ENCODE results near the gene CDH16. TPM values are rescaled to one million over a fixed set of nuclear protein-coding genes. Genes with fewer than 3 reads are reported as not detected.
"Not testable (repeated sequence)": the region's sequence is repeated elsewhere in the genome, so short reads cannot be mapped to it uniquely, and the experiment has no call there.

CDH16 gene, protein sequence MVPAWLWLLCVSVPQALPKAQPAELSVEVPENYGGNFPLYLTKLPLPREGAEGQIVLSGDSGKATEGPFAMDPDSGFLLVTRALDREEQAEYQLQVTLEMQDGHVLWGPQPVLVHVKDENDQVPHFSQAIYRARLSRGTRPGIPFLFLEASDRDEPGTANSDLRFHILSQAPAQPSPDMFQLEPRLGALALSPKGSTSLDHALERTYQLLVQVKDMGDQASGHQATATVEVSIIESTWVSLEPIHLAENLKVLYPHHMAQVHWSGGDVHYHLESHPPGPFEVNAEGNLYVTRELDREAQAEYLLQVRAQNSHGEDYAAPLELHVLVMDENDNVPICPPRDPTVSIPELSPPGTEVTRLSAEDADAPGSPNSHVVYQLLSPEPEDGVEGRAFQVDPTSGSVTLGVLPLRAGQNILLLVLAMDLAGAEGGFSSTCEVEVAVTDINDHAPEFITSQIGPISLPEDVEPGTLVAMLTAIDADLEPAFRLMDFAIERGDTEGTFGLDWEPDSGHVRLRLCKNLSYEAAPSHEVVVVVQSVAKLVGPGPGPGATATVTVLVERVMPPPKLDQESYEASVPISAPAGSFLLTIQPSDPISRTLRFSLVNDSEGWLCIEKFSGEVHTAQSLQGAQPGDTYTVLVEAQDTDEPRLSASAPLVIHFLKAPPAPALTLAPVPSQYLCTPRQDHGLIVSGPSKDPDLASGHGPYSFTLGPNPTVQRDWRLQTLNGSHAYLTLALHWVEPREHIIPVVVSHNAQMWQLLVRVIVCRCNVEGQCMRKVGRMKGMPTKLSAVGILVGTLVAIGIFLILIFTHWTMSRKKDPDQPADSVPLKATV
- not detected for polyA plus RNA-seq (ENCODE audit: insufficient read length)

DNA sequence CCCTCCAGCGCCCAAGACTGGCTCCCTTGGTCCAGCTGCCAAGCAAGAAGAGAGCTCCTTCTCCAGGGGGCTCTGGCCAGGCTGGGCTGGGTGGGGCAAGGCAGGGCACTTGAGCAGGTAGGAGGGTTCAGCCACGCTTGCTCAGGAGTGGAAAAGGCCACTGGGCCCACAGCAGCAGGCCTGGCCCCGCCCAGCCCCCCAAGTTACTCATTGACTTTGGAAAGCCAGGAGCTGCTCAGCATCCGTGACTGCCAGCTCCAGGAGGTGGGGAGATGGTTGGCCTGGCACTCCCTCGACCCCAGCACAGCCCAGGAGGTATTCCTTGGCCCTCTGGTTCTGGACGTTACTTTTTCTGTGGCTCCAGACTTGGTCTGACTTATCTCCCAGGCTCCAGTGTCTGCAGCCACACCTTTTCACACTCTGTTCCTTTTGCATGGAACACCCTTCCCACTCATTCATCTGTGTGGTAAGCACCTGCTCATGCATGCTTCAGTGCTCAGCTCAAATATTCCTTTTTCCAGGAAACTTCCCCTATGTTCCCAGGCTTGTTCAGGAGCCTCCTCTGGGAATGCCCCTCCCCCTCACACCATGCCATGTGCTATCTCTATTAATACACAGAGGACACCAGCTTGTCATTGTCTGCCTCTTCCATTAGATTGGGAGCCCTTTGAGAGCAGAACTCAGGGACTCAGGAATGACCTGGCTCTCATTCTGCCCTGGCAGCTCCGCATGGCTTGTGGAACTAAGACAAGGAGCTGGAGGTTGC is at the start of gene CDH16:
TSS of gene CDH16 (minus strand) at position 83 of the 766 bp plus-strand sequence. CDS start 820 bp downstream, outside the sequence.
- DNase-seq (ENCODE audit: low read depth), result no peak

GRCh38 chr16:66964049-66964448 is 45.4 kb upstream of the CDH16 start:
- DNase-seq (ENCODE audit: low read depth), result no peak

DNA sequence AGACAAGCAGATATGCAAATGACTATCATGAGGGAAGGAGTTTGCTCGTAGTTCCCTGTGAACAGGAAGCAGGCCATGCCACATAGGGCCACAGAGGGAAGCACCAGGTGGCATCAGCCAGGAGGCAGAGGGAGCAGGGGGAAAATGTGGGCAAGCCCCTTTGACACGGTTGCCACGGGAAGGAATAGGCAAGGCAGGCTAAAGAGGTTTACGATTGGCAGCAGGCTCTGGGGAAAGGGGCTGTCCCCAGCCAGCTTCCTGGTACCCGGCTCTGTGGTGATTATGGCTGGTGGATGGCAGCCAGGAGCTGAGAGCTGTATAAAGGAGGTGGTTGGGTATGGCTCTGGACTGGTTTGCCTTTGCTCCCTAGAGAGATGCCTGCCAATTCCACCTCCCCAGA is 43.2 kb upstream of the CDH16 start:
- DNase-seq (ENCODE audit: low read depth), result no peak

- no peak for DNase-seq (ENCODE audit: low read depth)
These were observed 42.5 kb upstream of the CDH16 start, which contains the start of gene CES3 for GRCh38 chr16:66961065-66961744. Gene CES3 (plus strand): TSS chr16:66961266. CDS start chr16:66961308, 42 bp downstream.

GRCh38 chr16:66960270-66960669 is 41.6 kb upstream of the CDH16 start:
- no peak for DNase-seq (ENCODE audit: low read depth)

- no peak for DNase-seq (ENCODE audit: low read depth)
These were observed 41.0 kb upstream of the CDH16 start for GRCh38 chr16:66959704-66960161.

- no peak for DNase-seq (ENCODE audit: low read depth)
These were observed 40.4 kb upstream of the CDH16 start for GRCh38 chr16:66958857-66959703.

DNA sequence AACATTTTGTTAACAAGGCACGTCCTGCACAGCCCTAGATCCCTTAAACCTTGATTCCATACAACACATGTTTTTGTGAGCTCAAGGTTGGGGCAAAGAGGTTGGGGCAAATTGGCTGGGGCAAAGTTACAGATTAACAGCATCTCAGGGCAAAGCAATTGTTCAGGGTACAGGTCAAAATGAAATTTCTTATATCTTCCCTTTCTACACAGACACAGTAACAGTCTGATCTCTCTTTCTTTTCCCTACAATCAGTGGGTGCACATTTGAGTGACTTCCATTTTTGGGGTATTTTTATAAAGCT is 37.4 kb upstream of the CDH16 start:
- not testable (repeated sequence) for DNase-seq (ENCODE audit: low read depth)

DNA sequence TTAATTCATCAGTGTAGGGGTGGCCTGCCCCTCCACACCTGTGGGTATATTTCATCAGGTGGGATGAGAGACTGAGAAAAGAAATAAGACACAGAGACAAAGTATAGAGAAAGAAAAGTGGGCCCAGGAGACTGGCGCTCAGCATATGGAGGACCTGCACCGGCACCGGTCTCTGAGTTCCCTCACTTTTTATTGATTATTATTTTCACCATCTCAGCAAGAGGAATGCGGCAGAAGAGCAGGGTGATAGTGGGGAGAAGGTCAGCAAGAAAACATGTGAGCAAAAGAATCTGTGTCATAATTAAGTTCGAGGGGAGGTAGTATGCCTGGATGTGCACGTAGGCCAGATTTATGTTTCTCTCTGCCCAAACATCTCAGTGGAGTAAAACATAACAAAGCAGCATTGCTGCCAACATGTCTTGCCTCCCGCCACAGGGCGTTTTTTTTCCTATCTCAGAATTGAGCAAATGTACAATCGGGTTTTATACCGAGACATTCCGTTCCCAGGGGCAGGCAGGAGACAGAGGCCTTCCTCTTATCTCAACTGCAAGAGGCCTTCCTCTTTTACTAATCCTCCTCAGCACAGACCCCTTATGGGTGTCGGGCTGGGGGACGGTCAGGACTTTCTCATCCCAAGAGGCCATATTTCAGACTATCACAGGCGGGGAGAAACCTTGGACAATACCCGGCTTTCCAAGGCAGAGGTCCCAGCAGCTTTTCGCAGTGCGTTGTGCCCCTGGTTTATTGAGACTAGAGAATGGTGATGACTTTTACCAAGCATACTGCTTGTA is 36.9 kb upstream of the CDH16 start:
- not testable (repeated sequence) for DNase-seq (ENCODE audit: low read depth)

GRCh38 chr16:66954097-66954659 is 35.5 kb upstream of the CDH16 start:
- peak; percentile 50 for DNase-seq (ENCODE audit: low read depth)

- no peak for DNase-seq (ENCODE audit: low read depth)
These were observed 34.9 kb upstream of the CDH16 start for GRCh38 chr16:66953462-66954096.

- no peak for DNase-seq (ENCODE audit: low read depth)
These were observed 33.9 kb upstream of the CDH16 start for GRCh38 chr16:66952430-66953110.

DNA sequence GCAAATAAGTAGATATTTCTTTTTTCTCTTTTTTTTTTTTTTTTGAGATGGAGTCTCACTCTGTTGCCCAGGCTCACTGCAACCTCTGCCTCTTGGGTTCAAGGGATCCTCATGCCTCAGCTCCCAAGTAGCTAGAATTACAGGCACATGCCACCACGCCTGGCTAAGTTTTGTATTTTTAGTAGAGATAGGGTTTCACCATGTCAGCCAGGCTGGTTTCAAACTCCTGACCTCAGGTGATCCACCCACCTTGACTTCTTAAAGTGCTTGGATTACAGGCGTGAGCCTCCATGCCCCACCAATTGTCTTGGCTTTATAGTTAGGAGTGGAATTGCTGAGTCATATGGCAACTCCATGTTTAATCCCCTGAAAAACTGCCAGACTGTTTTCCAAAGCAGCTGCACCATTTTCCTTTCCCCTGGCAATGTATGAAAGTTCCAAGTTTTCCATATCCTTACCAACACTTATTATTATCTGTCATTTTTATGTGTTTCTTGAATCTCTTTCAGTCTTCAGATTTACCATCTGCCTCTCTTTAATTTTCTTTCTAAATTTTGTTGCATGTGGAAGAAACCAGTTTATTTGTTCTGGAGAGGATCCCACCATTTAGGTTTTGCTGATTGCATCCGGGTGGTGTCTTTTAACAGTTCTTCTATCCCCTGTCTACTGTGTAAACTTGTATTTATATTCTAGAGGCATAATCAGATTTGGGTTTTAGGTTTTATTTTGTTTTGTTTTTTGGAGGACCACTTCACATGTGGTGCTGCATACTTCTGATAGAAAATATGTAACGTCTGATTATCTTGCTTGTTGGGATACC is 32.5 kb upstream of the CDH16 start:
- no peak for DNase-seq (ENCODE audit: low read depth)

DNA sequence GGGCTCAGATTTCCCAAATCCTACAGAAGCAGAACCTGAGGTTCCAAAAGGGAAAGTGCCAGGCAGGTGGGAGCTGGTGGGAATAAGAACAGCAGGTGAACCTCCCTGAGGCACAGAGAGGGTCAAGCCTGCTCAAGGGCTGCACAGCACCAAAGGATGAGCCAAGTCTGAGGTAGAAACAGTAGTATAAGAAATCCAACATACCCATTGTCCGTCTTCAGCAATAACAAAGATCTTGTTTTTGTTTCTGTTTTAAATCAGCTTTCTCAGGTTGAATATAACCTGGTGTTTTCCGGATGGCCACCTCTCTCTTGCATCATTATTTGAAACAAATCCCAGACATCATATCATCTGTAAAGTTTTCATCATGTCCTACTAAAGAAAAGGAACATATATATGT is 31.8 kb upstream of the CDH16 start:
- DNase-seq (ENCODE audit: low read depth), result no peak

GRCh38 chr16:66949472-66949871 is 30.8 kb upstream of the CDH16 start:
- DNase-seq (ENCODE audit: low read depth), result no peak

DNA sequence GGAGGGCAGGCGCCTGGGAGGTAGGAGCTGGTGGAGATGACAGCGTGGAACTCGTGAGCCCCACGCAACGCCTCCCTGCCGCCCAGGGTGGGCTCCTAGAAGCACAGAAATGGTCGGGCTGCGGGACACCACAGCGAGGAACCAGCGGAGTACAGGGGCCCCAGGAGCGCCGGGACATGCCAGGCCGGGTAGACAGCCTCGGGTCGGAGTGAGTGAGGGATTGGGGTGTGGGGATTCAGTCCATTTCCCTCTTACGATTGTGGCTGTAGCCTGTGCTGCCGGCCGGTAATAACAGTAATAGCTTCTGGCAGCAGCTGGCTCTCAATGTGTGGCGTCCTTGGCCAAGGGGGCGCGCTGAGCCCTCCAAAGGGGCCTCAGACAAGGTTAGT is 30.1 kb upstream of the CDH16 start:
- no peak for DNase-seq (ENCODE audit: low read depth)

- DNase-seq (ENCODE audit: low read depth), result no peak
These were observed 29.6 kb upstream of the CDH16 start for GRCh38 chr16:66948134-66948836.
